ENCODE measurements around the gene CCDC148.

GRCh38 chr2:158502974-158503373, 46.4 kb upstream of the CCDC148 start:
- no peak for TF ChIP-seq SIN3A (IDR thresholded peaks at IDR 0.05; ENCODE audit: borderline replicate concordance, insufficient read depth, low read length)
- TF ChIP-seq REST (IDR thresholded peaks at IDR 0.05; ENCODE audit: insufficient read depth in 1 of 2, low read depth in 2 of 2, low read length in 2 of 2) = no peak
- no peak for TF ChIP-seq POLR2AphosphoS5 (IDR thresholded peaks at IDR 0.05; ENCODE audit: low read depth, low read length)
